ENCODE measurements around the gene FLT3LG. TPM values are rescaled to one million over a fixed set of nuclear protein-coding genes. Genes with fewer than 3 reads are reported as not detected.

The FLT3LG gene
- total and polyA plus RNA-seq, 12 donors = 1.6 to 14.8 (median 3.7) TPM

DNA sequence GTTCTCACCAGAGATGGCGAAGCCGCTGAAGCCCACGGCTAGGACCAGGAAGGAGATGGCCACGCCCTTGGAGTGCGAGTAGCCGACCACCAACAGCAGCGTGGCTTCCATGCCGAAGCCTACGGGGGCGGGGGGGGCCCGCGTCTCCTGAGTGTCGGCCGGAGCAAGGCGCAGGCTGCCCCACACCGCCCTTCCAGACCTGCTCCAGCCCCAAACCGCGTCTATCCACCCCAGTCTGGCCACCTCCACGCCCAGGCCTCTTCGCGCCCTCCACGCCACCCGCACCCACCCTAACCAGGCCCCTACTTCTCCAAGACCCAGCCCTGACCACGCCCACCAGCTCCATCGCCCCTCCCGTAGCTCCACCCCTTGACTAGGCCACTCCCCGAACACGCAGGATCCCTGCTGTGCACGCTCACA lies 42.7 kb upstream of the FLT3LG start:
- 49% methylated on average over 27 to 29 of the region's 29 CpGs for WGBS, 2 donors
- H3K27me3 ChIP-seq = peaks cover 16 to 100% (median 99%) of the 10 kb centered on the region in 7 donors

DNA sequence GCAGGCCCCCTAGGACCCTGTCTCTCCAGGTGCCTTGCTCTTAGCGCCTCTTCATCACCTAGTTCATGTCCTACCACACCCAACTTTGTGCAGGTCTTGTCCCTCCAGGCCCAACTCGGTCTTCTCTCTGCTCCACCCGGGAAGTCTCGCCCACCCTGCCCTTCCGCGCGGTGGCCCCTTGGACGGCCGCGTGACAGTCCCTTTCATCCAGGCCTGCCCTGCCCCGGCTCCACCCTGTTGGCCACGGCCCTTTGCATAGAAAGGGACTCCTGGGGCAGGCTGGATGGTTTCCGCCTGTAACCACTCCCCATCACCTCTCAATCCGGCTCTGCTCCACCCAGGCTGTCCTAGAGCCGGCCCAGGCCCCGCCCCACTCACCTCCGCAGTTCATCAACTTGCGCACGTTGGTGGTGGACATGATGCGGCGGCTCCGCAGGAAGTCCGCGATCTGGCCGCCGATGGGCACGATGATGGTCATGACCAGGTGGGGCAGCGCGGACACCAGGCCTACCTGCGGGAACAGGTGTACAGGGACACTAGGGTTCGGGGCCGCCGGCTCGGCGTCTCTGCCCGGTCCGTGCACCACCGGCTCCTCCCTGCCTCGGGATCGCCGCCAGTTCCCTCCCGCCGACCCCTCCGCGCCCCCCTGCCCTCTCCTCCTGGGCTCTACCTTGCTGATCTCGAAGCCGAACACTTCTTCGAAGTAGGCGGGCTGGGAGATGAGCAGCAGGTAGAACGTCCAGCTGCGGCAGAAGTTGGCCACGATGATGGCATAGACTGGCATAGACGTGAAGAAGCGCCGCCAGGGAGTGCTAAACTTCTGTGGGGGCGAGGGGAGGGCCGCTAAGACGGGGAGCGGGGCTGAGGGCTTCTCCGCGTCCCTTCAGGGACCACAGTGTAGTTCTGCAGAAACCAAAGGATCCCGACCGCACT lies 41.6 kb upstream of the FLT3LG start:
- Histone ChIP-seq H3K4me3 (no peak overlapping the region), H3K27me3 (peaks cover 8 to 100% (median 99%) of the 10 kb centered on the region in 7 donors), H3K27ac (no peak overlapping the region), H3K4me1 (peaks cover 0 to 15% (median 9%) of the 10 kb centered on the region in 9 donors), H3K36me3 (no peaks in the 10 kb centered on the region), H3K9me3 (no peaks in the 10 kb centered on the region)
- intact Hi-C loops (cut with DNase I) = no loop called here
- DNase-seq (no peak), ATAC-seq (no peak)
- WGBS, 2 donors = 16% methylated on average over 63 of the region's 63 CpGs
- TF ChIP-seq, protein P1, sequence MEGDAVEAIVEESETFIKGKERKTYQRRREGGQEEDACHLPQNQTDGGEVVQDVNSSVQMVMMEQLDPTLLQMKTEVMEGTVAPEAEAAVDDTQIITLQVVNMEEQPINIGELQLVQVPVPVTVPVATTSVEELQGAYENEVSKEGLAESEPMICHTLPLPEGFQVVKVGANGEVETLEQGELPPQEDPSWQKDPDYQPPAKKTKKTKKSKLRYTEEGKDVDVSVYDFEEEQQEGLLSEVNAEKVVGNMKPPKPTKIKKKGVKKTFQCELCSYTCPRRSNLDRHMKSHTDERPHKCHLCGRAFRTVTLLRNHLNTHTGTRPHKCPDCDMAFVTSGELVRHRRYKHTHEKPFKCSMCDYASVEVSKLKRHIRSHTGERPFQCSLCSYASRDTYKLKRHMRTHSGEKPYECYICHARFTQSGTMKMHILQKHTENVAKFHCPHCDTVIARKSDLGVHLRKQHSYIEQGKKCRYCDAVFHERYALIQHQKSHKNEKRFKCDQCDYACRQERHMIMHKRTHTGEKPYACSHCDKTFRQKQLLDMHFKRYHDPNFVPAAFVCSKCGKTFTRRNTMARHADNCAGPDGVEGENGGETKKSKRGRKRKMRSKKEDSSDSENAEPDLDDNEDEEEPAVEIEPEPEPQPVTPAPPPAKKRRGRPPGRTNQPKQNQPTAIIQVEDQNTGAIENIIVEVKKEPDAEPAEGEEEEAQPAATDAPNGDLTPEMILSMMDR (IDR thresholded peaks at IDR 0.05) = no peak

More for the DNA sequence above, 42.7 kb upstream of the FLT3LG start:
- peak in 1 of 8 donors; percentile 23 for ATAC-seq
- no peak for DNase-seq
- H3K27ac ChIP-seq = no peak overlapping the region
- TF ChIP-seq, protein P1 (IDR thresholded peaks at IDR 0.05) = no peak
- no peak overlapping the region for H3K4me3 ChIP-seq
- intact Hi-C loops (cut with DNase I) = no loop called here
- no peaks in the 10 kb centered on the region for H3K9me3 ChIP-seq
- H3K36me3 ChIP-seq = no peaks in the 10 kb centered on the region
- H3K4me1 ChIP-seq = peaks cover 0 to 12% (median 9%) of the 10 kb centered on the region in 9 donors

DNA sequence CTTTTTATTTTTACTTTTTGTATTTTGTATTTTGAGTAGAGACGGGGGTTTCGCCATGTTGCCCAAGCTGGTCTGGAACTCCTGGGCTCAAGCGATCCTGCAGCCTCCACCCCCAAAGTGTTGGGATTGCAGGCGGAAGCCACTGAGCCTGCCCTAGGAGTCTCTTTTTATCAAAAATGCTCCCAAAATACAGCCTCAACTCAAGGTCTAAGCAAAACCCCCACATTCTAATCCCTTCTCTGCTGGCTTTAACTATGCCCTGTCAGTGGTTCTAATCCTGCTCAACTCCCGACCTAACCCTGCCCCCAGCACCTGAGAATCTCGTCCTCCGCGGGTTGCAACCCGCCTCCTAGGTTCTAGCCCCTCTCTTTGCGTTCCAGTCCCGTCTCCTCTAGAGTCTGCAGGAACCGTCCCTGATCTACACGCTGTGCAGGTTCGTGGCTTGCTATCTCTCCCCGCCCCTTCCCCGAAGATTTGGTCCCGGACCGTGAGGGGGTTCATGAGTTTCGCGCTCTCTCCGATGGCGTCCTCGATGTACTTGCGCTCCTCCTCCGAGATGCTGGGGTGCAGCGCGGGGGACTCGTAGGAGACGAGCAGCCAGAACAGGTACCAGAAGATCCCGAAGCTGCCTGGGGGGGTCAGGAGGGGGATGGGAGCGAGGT lies 40.6 kb upstream of the FLT3LG start:
- H3K4me3 ChIP-seq = no peak overlapping the region
- H3K27me3 ChIP-seq = peaks cover 8 to 98% (median 96%) of the 10 kb centered on the region in 7 donors
- WGBS, 2 donors = 21 to 24% methylated on average over 31 of the region's 31 CpGs
- TF ChIP-seq, protein P1 (IDR thresholded peaks at IDR 0.05) = no peak
- DNase-seq (no peak), ATAC-seq (no peak)
- no peaks in the 10 kb centered on the region for H3K36me3 ChIP-seq
- peaks cover 0 to 7% (median 2%) of the 10 kb centered on the region in 9 donors for H3K4me1 ChIP-seq
- no peaks in the 10 kb centered on the region for H3K9me3 ChIP-seq
- intact Hi-C loops (cut with DNase I) = no loop called here
- no peak overlapping the region for H3K27ac ChIP-seq

DNA sequence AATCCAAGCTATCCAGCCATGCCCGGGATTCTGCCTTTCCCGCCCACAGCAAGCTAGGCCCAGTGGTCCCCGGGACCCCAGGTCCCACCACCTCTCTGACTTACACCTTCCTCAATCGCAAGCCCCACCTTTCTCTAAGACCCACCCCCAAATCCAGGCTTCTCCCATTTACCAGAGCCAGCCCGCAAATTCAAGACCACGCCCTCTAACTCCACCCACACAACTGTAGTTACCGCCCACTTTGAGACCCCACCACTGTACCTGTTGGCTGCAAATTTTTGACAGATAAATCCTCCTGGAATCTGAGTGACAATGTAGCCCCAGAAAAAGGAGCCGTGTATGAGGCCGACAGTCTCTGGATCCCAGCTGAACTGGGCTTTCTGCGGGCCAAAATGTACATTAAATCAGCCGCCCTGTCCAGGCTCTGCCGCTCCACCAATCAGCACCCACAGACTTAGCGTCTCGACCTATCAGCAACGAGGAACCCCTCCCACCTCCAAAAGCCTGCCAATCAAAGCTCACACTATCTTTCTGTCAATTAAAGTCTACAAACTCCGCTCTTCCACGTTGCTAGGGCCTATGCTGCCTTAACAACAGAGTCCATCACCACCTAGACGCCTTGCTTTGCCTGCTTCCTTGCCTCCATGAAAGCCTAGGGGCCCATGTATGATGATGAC lies 39.0 kb upstream of the FLT3LG start:
- WGBS, 2 donors = 88 to 89% methylated on average over 18 of the region's 18 CpGs
- intact Hi-C loops (cut with DNase I) = loop anchor here in 2 of 10 donors (5.0 kb wide), 2 partner anchors 33 to 43 kb away; no protein-coding TSS in a partner anchor
- ATAC-seq = no peak

More for the DNA sequence above, 39.0 kb upstream of the FLT3LG start:
- Histone ChIP-seq H3K9me3 (no peaks in the 10 kb centered on the region), H3K4me3 (no peak overlapping the region), H3K27me3 (peaks cover 15 to 98% (median 95%) of the 10 kb centered on the region in 7 donors), H3K4me1 (peaks cover 0 to 3% (median 0%) of the 10 kb centered on the region in 9 donors), H3K36me3 (no peaks in the 10 kb centered on the region), H3K27ac (no peak overlapping the region)
- TF ChIP-seq, protein P1 (IDR thresholded peaks at IDR 0.05) = no peak
- no peak for DNase-seq
